HL-60 (cell line): ENCODE data around the gene TMPRSS9.

Experiments used
- CTCF ChIP-seq: IDR thresholded peaks from one replicate; pipeline ENCODE4 v1.5.1; 2011; ENCODE audit warnings: low read length, control low read depth, inconsistent platforms; ENCODE audit not compliant: insufficient read depth
- GABPA ChIP-seq: IDR thresholded peaks from 2 replicates; pipeline ENCODE4 v1.6.1; 2012; ENCODE audit warnings: low read depth

- TF ChIP-seq CTCF = no peak
- no peak for TF ChIP-seq GABPA
Measured at GRCh38 chr19:2360833-2361232, 768 bp downstream of the TMPRSS9 start.
